ENCODE results near the gene HYCC2. TPM values are rescaled to one million over a fixed set of nuclear protein-coding genes. Genes with fewer than 3 reads are reported as not detected.

The HYCC2 gene
- total and polyA plus RNA-seq, 2 donors (not counting 1 experiment from before 2014, with no cell fraction given), result 3.6 to 30.1 TPM

- H3K36me3 ChIP-seq (replicated peaks in 1 of 2; ENCODE audit: control extremely low read depth in 1 of 2, control insufficient read depth in 1 of 2, extremely low read depth in 1 of 2, insufficient read depth in 2 of 2, low read length in 1 of 2), result peaks cover 0 to 2% of the 10 kb centered on the region in 2 experiments
- peak; percentile 83 for DNase-seq
- H3K4me3 Mint-ChIP-seq, result peak overlapping the region; percentile 98
- H3K9me3 ChIP-seq (ENCODE audit: control extremely low read depth in 1 of 3, control insufficient read depth in 2 of 3, insufficient read depth in 1 of 3, low read length in 2 of 3), result peaks cover 0 to 5% (median 0%) of the 10 kb centered on the region in 3 donors
- ChIA-PET CTCF (interaction anchor here (0.7 to 5.4 kb wide), 25 partner anchors 9 to 253 kb away, joined by 3 to 100 read pairs (median 5); partner anchors contain the start of genes CASP10, CLK1, HYCC2 and NDUFB3), POLR2A (interaction anchor here (0.5 to 3.5 kb wide), 20 partner anchors 14 to 329 kb away, joined by 3 to 55 read pairs (median 6); partner anchors contain the start of genes CASP10, CASP8, CLK1 and NDUFB3)
- no peaks in the 10 kb centered on the region for H3K27me3 ChIP-seq (replicated peaks in 1 of 4; ENCODE audit: control extremely low read depth in 1 of 4, control insufficient read depth in 3 of 4, insufficient read depth in 4 of 4, low read length in 3 of 4)
- H3K27ac Mint-ChIP-seq, result peak overlapping the region; percentile 98
- H3K79me2 ChIP-seq (ENCODE audit: control insufficient read depth, insufficient read depth, low read length), result peaks cover 57% of the 10 kb centered on the region
- H2AFZ ChIP-seq (ENCODE audit: insufficient read depth, low read depth, low read length, poor library complexity, severe bottlenecking), result peak overlapping the region; percentile 80
- peak; percentile 34 for ATAC-seq (ENCODE audit: low read depth)
- no peaks in the 10 kb centered on the region for H4K20me1 ChIP-seq (ENCODE audit: control insufficient read depth, insufficient read depth, low read length, poor library complexity, severe bottlenecking)
- intact Hi-C loops (cut with micrococcal nuclease), result loop anchor here (1.0 to 5.0 kb wide), 4 partner anchors 46 to 405 kb away; partner anchors contain the start of genes BZW1 and HYCC2
- H3K27ac ChIP-seq (ENCODE audit: low read length in 2 of 2), result peak overlapping the region; percentile 94 to 96
- H3K9ac ChIP-seq (ENCODE audit: low read length), result peak overlapping the region; percentile 99
- TF ChIP-seq, protein P1, sequence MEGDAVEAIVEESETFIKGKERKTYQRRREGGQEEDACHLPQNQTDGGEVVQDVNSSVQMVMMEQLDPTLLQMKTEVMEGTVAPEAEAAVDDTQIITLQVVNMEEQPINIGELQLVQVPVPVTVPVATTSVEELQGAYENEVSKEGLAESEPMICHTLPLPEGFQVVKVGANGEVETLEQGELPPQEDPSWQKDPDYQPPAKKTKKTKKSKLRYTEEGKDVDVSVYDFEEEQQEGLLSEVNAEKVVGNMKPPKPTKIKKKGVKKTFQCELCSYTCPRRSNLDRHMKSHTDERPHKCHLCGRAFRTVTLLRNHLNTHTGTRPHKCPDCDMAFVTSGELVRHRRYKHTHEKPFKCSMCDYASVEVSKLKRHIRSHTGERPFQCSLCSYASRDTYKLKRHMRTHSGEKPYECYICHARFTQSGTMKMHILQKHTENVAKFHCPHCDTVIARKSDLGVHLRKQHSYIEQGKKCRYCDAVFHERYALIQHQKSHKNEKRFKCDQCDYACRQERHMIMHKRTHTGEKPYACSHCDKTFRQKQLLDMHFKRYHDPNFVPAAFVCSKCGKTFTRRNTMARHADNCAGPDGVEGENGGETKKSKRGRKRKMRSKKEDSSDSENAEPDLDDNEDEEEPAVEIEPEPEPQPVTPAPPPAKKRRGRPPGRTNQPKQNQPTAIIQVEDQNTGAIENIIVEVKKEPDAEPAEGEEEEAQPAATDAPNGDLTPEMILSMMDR (IDR thresholded peaks at IDR 0.05), result peak; percentile 53
- no peak for TF ChIP-seq EZH2 (IDR thresholded peaks at IDR 0.05; ENCODE audit: borderline replicate concordance, insufficient read depth, low read depth, low read length, poor library complexity, severe bottlenecking)
- peak overlapping the region; percentile 87 for H3K4me2 ChIP-seq (replicated peaks; ENCODE audit: low read depth, low read length, poor library complexity, severe bottlenecking)
- H3K27me3 Mint-ChIP-seq, result no peaks in the 10 kb centered on the region
- peaks cover 65% of the 10 kb centered on the region for H3K4me1 Mint-ChIP-seq
- H3K9me3 Mint-ChIP-seq (ENCODE audit: insufficient read depth), result no peaks in the 10 kb centered on the region
- peaks cover 51 to 60% of the 10 kb centered on the region in 2 donors for H3K4me1 ChIP-seq (ENCODE audit: control insufficient read depth in 2 of 2, insufficient read depth in 2 of 2, low read length in 2 of 2)
- H3K4me3 ChIP-seq (ENCODE audit: control extremely low read depth in 1 of 5, extremely low read depth in 1 of 5, insufficient read depth in 1 of 5, low read depth in 2 of 5, low read length in 4 of 5), result peak overlapping the region; percentile 66 to 100 (median 97)
- 1% methylated on average over 15 of the region's 22 CpGs for WGBS (ENCODE audit: insufficient coverage)
Observed at GRCh38 chr2:201116959-201117734, 45.7 kb upstream of the HYCC2 start.

All from B cell (primary cell).